ENCODE results near the gene CUL3. TPM values are rescaled to one million over a fixed set of nuclear protein-coding genes. Genes with fewer than 3 reads are reported as not detected.

The CUL3 gene
- total RNA-seq, 2 donors from 2014 or later = 47.4 to 74.1 TPM

GRCh38 chr2:224545884-224546644, 39.1 kb downstream of the CUL3 start:
- Histone ChIP-seq H3K4me3 (peak overlapping the region; percentile 2), H3K4me1 (ENCODE audit: control insufficient read depth in 1 of 2, low read depth in 2 of 2) (peaks cover 12 to 21% of the 10 kb centered on the region in 2 donors), H3K9me3 (no peaks in the 10 kb centered on the region), H3K27me3 (replicated peaks; ENCODE audit: insufficient read depth) (no peaks in the 10 kb centered on the region), H3K36me3 (no peaks in the 10 kb centered on the region), H3K27ac (peak overlapping the region in 1 of 2 donors; percentile 28)
- TF ChIP-seq CTCF (IDR thresholded peaks at IDR 0.05) = no peak
- ATAC-seq (ENCODE audit: insufficient number of reproducible peaks, low FRiP score, low read depth) = no peak
- no peak for DNase-seq (ENCODE audit: low spot score)

DNA sequence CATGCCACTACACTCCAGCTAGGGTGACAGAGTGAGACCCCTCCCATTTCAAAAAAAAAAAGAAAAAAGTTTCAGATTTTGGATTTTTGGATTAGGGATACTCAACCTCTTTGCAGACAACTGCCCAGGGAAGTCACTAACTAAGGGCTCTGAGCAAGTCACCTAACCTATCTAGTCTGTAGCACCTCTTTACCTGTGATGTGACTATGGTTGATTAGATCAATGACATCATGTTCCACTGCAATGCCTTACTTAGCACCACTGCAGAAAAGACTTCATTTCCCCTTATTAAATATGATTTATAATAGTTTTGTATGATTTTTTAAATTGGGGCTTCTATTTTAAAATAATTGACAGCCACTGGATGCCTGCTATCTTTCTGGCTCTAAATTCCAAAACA, 41.2 kb downstream of the CUL3 start:
- Histone ChIP-seq H3K9me3 (no peaks in the 10 kb centered on the region), H3K27me3 (replicated peaks; ENCODE audit: insufficient read depth) (no peaks in the 10 kb centered on the region), H3K27ac (no peak overlapping the region), H3K4me3 (no peak overlapping the region), H3K36me3 (no peaks in the 10 kb centered on the region), H3K4me1 (ENCODE audit: control insufficient read depth in 1 of 2, low read depth in 2 of 2) (peaks cover 12 to 21% of the 10 kb centered on the region in 2 donors)
- no peak for ATAC-seq (ENCODE audit: insufficient number of reproducible peaks, low FRiP score, low read depth)
- no peak for TF ChIP-seq CTCF (IDR thresholded peaks at IDR 0.05)
- DNase-seq (ENCODE audit: low spot score) = no peak

DNA sequence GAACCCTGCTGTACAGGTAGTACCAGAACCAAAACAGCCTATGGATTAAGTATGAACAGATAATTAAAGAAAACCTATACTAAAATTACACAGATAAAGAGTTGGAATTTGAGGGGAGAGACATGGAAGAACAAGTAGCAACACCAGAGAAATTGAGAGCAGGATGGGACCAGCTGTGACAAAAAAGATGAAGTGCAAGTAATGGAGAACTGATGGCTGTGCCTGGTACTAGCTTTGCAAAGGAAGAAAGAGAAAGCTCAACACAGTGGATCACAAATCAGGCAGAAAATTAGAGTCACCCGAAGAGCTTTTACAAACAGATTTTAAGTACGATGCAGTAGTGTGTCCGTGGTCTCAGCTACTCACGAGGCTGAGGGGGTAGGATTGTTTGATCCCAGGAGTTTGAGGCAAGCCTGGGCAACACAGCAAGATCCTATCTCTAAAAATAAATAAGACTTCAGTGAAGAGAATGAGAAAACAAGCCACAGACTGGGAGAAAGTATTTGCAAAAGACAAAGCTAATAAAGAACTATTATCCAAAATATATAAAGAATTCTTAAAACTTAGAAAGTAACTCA, 46.5 kb downstream of the CUL3 start:
- H3K36me3 ChIP-seq = no peaks in the 10 kb centered on the region
- ATAC-seq (ENCODE audit: insufficient number of reproducible peaks, low FRiP score, low read depth) = no peak
- TF ChIP-seq CTCF (IDR thresholded peaks at IDR 0.05) = no peak

GRCh38 chr2:224532931-224533330, 52.2 kb downstream of the CUL3 start:
- H3K9me3 ChIP-seq = no peaks in the 10 kb centered on the region
- H3K27me3 ChIP-seq (replicated peaks; ENCODE audit: insufficient read depth) = no peaks in the 10 kb centered on the region
- DNase-seq (ENCODE audit: low spot score) (no peak), ATAC-seq (ENCODE audit: insufficient number of reproducible peaks, low FRiP score, low read depth) (no peak)
- TF ChIP-seq CTCF (IDR thresholded peaks at IDR 0.05) = no peak
- no peak overlapping the region for H3K4me3 ChIP-seq
- H3K4me1 ChIP-seq (ENCODE audit: control insufficient read depth in 1 of 2, low read depth in 2 of 2) = peaks cover 0 to 5% of the 10 kb centered on the region in 2 donors
- H3K36me3 ChIP-seq = no peaks in the 10 kb centered on the region
- H3K27ac ChIP-seq = no peak overlapping the region

More for the DNA sequence above, 46.5 kb downstream of the CUL3 start:
- no peaks in the 10 kb centered on the region for H3K27me3 ChIP-seq (replicated peaks; ENCODE audit: insufficient read depth)
- H3K4me1 ChIP-seq (ENCODE audit: control insufficient read depth in 1 of 2, low read depth in 2 of 2) = peaks cover 0 to 5% of the 10 kb centered on the region in 2 donors
- H3K4me3 ChIP-seq = no peak overlapping the region
- no peaks in the 10 kb centered on the region for H3K9me3 ChIP-seq
- H3K27ac ChIP-seq = no peak overlapping the region
- DNase-seq (ENCODE audit: low spot score) = no peak

DNA sequence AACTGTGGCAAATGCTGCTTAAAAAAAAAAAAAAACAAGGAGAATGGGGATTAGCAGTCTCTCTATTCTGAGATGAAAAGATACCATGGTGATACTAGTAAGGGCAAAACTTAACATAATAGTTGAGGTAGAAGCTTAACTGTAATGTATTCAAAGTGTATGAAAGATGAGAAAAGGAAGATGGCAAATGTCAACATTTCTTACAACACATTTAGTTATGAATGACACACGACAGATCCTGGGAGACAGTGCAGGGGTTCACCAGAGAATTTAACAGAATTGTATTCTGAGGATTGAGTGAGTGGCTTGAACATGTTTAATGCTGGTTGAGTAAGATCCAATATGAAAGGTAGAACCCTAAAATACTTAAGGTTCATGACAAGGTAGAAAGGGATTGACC, 52.7 kb downstream of the CUL3 start:
- Histone ChIP-seq H3K9me3 (no peaks in the 10 kb centered on the region), H3K4me1 (ENCODE audit: control insufficient read depth in 1 of 2, low read depth in 2 of 2) (peaks cover 0 to 7% of the 10 kb centered on the region in 2 donors), H3K27ac (no peak overlapping the region), H3K36me3 (no peaks in the 10 kb centered on the region), H3K27me3 (replicated peaks; ENCODE audit: insufficient read depth) (no peaks in the 10 kb centered on the region), H3K4me3 (no peak overlapping the region)
- no peak for DNase-seq (ENCODE audit: low spot score)
- TF ChIP-seq CTCF (IDR thresholded peaks at IDR 0.05) = no peak
- ATAC-seq (ENCODE audit: insufficient number of reproducible peaks, low FRiP score, low read depth) = no peak

All from thoracic aorta (tissue), 2 donors.